Kidney epithelial cell (primary cell): ENCODE data around the gene FLOT2. TPM values are rescaled to one million over a fixed set of nuclear protein-coding genes. Genes with fewer than 3 reads are reported as not detected.

ENCODE experiments used
- DNase-seq: peaks from one replicate; pipeline ENCODE4 v3.0.0-alpha.2; 2010; ENCODE audit warnings: low read depth
- H3K27me3 ChIP-seq: 2 replicates; pipeline ENCODE4 v1.6.0; 2011; ENCODE audit warnings: low read length; ENCODE audit not compliant: control insufficient read depth, insufficient read depth
- H3K36me3 ChIP-seq: 2 replicates; pipeline ENCODE4 v1.5.1; 2011; ENCODE audit warnings: low read length; ENCODE audit not compliant: control insufficient read depth, insufficient read depth
- H3K4me3 ChIP-seq: 2 replicates; pipeline ENCODE4 v1.5.1; 2011; ENCODE audit warnings: low read depth, mild to moderate bottlenecking, control low read depth, low read length
- CTCF ChIP-seq: IDR thresholded peaks from 2 replicates; pipeline ENCODE4 v1.5.1; 2011; ENCODE audit warnings: mild to moderate bottlenecking, moderate library complexity, low read length, control low read depth, inconsistent platforms; ENCODE audit not compliant: insufficient read depth, poor library complexity, severe bottlenecking
- total RNA-seq: library from RNA; depleted of rRNA; stranded (reverse); fragments of >200 nt; gene quantifications from 2 replicates; pipeline ENCODE4 v1.2.3, GENCODE V29; 2015

Gene FLOT2
- total RNA-seq, 1 donor from 2014 or later, result 55.5 TPM

GRCh38 chr17:28864991-28865849 is 32.3 kb downstream of the FLOT2 start:
- Histone ChIP-seq H3K36me3 (peaks cover 2% of the 10 kb centered on the region), H3K4me3 (no peak overlapping the region), H3K27me3 (no peaks in the 10 kb centered on the region)
- DNase-seq, result no peak
- TF ChIP-seq CTCF, result no peak

DNA sequence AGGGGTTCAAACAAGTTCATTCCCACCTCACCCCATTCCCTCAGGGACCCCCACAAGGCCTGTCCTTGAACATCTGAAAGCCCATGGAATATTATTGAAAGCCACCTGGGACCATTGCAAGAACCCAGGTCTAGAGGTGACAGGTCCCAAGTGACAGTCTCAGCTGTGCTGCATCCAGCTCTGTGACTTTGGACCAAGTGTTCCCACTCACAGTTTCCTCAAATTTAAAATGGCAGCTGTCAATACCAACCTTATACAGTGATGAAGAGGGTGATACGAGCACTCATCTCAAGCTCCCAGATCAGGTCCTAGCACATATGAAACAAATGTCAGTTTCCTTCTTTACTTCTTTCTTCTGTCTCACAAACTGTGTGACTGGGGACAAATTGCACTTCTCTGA is 33.6 kb downstream of the FLOT2 start:
- Histone ChIP-seq H3K36me3 (peaks cover 2% of the 10 kb centered on the region), H3K4me3 (no peak overlapping the region), H3K27me3 (no peaks in the 10 kb centered on the region)
- TF ChIP-seq CTCF, result no peak
- no peak for DNase-seq

DNA sequence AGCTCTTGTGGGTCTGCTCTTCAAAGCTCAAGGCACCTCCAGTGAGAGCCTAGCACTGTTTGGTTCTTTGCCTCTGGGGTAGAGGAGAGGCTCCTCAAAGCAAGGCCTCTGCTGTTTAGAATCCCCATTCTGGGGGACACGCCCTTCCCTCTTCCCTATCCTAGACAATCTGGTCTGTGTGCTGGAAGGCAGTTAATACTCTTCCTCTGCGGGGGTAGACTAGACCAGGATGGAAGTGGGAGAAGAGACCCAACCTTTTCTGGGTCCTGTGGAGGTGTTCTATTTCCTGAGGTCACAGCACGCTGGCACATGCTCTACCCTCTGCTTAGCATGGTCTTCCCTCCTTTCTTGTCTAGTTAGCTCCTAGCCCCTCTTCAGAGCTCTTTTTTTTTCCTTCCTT is 35.0 kb downstream of the FLOT2 start:
- Histone ChIP-seq H3K4me3 (no peak overlapping the region), H3K27me3 (no peaks in the 10 kb centered on the region), H3K36me3 (peaks cover 2% of the 10 kb centered on the region)
- DNase-seq, result no peak
- no peak for TF ChIP-seq CTCF

GRCh38 chr17:28861393-28862203 is 35.9 kb downstream of the FLOT2 start:
- TF ChIP-seq CTCF, result no peak
- DNase-seq, result no peak
- H3K36me3 ChIP-seq, result peaks cover 2% of the 10 kb centered on the region
- no peak overlapping the region for H3K4me3 ChIP-seq
- H3K27me3 ChIP-seq, result no peaks in the 10 kb centered on the region

GRCh38 chr17:28860363-28860808 is 37.1 kb downstream of the FLOT2 start:
- peaks cover 2% of the 10 kb centered on the region for H3K36me3 ChIP-seq
- H3K27me3 ChIP-seq, result no peaks in the 10 kb centered on the region
- no peak overlapping the region for H3K4me3 ChIP-seq
- TF ChIP-seq CTCF, result no peak
- no peak for DNase-seq
